GM19043 (cell line): ENCODE results near the gene ANTXRL.
"Not testable (repeated sequence)": the region's sequence is repeated elsewhere in the genome, so short reads cannot be mapped to it uniquely, and the experiment has no call there.

Experiments
- ATAC-seq: cut with Tn5 transposase; IDR thresholded peaks from one replicate; pipeline ENCODE4 v1.9.1; 2021; ENCODE audit warnings: low read depth; ENCODE audit not compliant: unreplicated experiment

ANTXRL gene

DNA sequence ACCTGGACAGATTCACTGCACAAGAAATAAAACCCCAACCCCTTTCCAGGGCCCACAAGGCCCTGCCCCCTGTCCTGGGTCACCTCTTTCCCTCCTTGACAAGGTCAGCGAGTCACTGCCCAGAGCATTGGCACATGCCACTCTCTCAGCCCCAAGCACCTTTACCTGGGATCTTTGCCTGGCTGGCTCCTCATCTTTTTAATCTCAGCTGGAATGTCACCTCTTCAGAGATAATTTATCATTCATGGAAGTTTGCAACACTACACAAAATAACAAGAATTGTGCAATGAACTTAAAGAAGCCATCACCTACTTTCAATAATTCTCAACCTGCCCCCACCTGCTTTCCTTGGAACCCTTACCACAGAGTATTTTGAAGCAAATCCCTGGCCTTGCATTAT is 19.2 kb downstream of the ANTXRL start:
- ATAC-seq = no peak

DNA sequence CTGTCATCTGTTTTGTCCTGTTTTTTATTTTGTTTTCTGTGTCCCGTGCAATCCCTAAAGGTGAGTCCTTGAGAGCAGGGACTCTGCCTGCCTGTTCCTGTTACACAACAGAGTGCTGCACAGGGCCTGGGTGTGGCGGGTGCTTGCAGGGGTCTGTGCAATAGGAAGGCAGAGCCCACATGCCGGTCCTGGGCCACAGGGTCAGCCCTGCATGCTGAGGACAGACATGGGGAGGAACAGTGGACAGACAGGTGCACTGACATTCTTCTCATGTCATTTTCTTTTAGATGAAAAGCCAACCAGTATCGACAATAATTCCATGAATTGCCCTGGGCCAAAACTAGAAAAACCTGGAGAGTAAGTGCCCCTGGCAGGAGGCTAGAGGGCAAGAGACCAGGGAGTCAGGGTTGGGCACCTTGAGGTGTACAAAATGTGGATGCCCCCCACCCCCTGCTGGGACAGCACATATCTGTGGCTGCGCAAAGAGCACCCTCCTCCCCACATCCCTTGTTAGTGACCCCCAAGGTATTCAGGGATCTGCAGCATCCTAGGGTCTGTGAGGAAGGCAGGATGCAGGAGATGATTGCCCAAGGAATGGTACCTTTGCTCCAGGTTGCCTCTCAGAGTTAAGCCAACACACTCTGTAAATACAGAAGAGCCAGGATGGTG is 19.9 kb downstream of the ANTXRL start:
- ATAC-seq = no peak

DNA sequence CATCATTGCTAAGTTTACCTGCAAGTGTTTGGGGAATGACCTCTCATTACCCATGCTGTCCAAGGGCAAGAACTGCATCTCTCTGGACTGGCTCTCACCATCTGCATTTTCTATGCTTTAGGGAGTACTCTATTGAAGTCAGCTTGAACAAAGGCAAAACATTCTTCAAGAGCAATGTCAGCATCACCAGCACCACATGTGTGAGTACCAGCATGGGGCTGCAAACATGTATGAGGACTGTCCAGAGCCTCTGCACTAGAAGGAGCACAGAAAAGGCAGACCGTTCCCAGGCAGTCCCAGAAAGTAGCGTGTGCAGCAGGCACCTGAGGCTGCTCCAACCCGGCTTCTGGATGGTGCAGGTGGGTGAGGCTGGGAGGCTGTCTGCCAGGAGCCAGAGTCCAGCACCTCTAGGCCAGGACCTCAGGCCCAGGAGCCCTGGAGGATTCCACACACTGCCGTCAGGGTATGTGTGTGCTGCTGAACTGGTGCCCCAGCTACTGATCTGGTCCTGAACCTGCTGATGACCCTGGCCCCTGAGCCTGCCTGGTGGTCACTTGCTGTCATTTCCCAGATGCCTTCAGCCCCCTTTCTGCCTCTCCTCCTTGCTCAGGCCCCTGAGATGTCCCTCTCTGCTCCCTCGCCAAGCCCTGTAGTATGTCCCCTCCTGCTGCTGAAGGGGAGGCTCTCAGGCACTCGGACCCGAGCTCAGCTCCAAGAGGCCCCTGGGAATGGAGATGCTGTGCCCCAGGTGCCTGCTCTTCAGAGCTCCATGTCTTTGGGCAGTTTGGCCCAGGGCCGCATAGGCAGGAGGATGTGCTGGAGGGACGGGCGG is 20.7 kb downstream of the ANTXRL start:
- no peak for ATAC-seq

DNA sequence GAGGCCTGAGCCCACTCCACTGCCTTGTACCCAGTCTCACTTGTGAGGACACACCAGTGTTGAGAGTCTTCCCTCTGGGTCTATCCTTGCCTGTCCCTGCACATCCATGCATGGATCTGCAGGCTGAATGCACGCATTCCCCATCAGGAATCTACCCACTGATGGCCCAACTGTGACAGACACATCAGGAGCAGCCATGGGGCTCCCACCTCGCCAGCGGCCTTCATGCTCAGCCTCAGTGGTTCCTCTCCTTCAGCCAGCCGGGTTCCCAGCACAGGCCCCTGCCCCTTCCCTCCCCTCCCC is 21.3 kb downstream of the ANTXRL start:
- no peak for ATAC-seq

DNA sequence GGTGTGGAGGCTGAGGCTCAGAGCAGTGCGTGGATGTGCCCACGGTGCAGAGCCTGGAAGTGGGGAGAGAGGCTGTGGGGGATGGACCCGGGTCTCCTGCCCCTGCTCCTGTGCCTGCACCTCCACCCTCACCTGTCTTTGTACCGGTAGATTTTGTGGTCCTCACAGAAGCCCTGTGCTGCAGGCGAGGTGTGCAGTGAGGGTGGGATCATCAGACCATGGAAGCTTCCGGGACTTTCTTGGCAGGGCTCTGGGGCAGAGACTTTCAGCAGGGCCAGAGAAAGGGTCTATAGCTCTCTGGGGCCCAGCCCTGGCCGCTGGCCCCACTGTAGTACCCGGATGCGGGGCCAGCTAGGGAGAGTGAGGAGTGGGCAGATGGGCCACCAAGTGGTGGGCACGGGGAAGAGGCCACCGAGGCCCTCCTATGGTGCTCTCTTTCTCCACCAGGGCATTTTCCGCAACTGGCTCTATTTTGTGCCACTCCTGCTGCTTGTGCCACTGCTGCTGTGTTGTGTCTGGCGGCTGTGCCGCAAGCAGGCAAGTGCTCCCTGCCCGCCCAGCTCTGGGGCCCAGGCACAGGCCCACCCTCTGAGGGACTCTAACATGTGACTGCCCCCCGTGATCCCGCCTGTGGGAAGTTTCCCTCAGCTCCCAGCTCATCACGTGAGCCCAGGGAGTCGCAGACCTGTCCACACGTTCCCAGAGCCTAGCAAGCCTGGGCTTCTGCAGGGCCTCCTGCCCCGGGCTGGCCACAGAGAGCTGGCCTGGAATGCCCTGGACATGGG is 22.1 kb downstream of the ANTXRL start:
- ATAC-seq = no peak

DNA sequence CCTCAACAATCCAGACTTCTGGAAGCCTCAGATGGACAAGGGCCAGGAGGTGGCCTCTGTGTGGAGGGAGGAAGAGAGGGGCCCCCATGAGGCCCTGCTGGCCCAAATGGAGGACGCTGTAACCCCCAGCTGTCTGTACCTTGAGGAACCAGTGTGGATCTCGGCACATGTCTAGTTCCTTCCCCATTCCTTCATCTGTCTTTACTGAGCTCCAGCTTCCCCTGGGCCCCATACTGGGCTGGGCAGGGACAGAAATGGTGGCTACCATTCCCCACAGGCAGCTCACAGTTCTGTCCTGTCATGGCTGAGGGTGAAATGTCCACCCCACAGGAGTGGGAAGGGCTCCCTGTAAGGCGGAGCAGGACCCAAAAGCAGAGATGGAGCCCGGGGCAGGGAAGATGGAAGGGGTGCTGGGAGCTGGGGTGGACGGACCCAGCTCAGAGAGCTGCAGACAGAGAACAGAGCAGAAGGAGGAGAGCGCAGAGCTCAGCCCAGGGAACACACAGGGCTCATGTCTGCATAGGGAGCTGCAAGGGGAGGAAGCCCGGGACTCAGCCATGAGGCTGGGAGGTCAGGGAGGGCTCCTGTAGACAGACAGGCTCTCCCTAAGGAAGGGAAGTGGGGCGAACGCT is 22.8 kb downstream of the ANTXRL start:
- no peak for ATAC-seq

DNA sequence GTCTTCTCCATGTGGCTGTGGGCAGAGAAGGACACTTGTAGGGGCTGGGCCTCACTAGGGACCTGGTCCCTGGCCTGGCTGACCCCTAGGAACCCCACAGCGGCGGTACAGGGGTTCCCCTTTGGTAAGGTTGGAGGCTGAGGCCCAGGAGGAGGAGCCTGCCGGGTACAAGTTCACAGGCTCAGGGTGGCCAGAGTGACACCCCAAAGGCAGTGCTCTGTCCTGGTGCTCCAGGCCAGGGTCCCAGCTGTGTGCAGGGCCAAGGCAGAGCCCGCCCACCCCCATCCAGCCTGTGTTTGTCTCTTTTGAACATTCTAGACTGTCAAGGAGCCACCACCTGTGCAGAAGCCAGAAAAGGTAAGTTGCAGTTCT is 23.3 kb downstream of the ANTXRL start:
- no peak for ATAC-seq

DNA sequence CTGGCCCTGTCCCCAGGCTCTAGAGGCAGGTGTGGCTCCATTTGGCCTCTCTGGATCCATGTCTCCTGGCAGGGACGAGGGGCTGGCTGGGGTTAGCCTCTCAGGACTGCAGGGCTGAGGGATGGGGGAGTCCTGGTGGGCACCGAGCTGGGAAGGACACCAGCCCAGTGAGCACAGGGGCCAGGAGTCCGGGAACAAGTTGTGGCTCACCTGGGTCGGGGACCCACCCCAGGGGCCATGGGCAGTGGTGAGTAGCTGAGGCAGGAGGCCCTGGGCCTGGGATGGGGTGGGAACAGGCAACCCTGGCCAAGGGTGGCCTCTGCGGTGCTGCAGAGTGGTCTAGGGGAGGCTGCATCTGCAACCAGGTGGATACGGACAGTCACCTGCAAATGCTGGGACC is 24.1 kb downstream of the ANTXRL start:
- no peak for ATAC-seq

DNA sequence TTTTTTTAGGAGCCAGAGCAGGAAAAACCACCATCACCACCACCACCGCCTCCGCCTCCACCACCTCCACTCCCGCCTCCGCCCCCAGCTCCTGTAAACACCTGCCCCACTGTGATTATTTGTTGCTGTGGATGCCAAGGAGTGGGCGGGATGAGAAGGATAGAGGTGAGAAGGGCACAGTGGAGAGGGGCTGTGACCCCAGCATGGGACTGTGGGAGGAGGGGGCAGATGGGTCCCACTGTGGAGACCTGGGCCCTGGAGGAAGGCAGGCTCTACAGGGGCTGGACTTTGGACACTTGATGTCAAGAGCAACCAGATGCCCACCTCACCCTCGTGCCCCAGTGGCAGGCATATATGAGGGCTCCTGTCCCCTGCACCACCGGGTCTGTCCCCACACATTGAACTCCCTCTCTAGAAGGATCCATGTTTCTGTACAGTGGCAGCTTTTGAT is 24.7 kb downstream of the ANTXRL start:
- ATAC-seq = no peak

DNA sequence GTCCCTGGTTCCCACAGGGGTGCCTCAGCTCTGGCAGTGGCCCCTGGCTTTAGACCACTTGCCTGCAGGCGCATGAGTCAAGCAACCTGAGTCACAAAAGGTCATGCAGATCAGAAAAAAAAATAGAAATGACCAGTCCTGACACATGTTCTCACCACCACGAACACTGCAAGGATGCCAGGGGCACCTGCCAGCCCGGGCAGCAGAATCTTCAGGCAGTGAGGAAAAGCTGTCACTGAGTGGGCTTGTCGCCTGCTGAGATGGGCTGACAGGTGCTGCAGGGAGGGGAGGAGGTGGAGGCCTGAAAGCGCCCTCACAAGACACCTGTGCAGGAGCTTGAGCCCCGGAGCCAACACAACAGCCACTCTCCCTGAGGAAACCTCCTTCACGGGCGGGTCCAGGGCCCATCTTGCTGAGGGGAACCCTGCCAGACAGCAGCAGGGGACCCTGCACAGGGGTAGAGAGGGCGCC is 25.2 kb downstream of the ANTXRL start:
- ATAC-seq = not testable (repeated sequence)

DNA sequence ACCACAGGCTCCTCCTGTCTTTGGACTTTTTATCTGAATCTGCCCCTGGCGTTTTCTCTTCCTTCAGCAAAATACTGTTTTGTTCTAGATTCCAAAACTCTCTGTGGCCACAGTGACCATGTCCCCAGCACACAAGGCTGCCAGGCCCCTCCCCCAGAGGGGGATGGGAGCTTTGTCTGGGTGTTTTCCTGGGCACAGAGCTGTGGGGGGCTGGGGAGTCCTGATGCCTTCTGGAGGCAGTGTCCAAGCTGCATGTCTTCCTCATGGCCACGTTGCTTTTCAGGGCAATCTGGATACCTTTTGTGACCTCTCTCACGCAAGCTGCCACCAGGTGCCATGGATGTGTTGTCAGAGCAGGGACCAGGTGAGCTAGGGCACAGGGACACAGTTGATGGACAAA is 26.2 kb downstream of the ANTXRL start:
- ATAC-seq = no peak

DNA sequence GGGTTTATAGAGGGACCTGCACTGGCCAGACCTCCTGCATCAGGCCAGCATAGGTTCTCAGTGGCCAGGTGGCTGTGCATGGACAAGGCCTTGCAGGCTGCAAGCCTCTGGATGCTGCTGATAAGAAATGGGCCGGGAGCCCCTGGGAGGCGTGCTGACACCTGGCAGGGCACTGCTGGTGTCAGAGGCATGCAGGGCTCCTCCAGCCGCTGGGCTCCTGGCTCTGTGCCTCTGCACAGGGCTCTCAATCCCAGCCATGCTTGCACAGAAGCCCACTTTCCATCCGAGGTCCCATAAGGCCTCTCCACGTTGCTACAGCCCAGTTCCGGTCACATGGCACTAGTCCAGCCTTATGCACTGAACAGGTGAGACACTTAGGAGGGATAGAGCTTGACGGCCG is 27.3 kb downstream of the ANTXRL start:
- no peak for ATAC-seq

DNA sequence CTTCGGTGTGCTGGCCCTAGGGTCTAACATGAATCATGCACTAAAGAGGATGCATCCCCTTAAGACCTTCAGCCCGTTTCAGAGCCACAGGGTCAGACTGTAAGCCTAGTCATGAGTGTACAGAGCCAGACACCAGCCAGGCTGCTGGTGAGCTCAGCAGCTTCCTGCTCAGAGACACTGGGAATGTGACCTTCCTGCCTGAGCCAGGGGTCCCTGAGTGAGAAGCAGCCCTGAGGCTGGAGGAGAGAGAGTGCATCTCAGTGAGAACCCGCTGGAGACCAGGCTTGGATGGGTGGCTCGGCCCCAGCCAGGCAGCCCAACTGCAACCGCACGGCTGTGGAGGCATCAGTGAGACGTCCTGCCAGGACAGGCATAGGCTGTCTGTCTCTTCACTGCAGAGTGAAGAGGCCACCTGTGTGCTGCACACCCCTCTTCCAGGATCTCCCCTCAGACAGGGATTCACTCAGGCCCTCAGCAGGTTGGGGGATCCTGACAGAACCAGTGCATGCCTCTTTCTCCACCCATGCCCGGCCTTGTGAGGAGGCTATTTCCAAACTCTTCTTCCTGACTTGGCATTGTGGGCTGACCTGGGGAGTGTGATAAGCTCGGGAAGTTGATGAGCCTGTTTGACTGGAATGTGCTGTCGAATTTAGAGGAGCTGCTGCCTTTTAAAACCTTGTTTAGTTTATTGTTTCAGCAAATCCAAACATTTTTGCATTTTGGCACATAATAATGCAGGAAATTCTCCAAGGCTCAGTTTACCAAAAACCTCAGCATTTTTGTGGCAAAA is 28.5 kb downstream of the ANTXRL start:
- ATAC-seq = not testable (repeated sequence)

DNA sequence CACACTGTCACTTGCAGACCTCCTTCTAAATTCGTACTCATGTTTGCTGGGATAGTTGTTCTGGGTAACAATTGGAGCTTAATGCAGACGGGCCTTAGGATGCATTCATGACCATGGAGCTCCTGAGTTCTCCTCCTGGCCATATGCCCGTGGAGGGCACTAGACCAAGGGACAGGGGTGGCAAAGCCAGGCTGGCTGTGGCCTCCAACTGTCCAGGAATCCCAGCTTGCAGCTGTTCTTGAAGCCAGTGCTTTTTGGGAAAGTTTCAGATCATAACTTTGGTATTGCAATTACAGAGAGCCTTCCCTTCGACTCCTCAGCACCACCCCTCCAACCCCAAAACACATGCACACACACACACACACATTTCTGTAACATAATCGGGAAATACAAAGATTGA is 30.6 kb downstream of the ANTXRL start:
- ATAC-seq = no peak

DNA sequence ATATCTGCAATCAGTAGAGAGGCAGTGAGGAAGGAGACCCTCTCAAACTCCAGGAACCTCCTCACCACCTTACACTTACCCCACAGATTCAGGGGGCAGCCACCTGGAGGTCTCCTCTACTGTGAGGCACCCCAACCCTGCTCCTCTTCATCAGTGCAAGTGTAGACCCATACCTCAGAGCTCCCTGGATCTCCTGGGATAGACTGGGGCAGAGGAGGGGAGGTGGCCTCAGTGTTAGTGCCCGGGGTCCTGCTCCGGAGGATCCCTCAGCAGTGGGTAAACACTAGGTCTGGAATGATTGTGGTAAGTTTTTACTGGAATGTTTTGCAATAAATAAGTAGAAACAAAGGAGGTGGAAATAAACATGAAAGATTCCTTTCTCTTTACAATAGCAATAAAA is 31.1 kb downstream of the ANTXRL start:
- no peak for ATAC-seq

DNA sequence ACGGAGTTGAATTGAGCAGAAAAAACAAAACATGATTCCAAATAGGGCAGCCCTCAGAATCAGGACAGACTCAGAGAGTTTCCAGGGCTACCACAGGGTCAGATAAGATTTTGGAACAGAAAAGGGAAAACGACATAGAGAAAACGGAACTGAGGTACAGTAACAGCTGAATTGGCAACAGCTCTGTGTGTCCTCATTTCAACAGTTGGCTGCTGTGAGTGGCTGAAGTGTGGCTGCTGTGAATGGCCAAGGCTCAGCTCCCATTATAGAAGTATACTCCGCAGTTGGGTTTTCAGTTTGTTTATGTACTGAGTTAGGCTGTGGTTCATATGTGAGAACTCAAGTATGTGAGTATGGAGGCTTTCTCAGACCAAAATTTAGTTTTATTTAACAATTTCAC is 32.0 kb downstream of the ANTXRL start:
- no peak for ATAC-seq

DNA sequence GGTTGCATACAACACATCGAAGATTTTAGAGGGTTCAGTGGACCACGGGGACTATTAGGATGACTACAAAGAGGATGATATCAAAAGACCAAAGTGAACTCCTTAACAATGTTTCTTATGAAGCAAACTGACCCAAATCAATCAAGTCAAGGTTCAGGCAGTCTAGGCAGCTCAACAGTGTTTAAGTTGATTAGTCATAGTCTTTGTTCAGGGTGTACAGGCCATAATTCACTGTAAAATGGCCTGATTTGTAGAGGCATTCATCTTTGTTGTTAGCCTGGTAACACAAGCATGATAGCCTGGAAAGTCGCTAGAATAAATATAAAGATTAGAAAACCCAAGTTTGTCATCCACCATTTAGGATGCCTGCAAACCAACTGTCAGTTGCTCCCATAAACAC is 32.6 kb downstream of the ANTXRL start:
- ATAC-seq = no peak

DNA sequence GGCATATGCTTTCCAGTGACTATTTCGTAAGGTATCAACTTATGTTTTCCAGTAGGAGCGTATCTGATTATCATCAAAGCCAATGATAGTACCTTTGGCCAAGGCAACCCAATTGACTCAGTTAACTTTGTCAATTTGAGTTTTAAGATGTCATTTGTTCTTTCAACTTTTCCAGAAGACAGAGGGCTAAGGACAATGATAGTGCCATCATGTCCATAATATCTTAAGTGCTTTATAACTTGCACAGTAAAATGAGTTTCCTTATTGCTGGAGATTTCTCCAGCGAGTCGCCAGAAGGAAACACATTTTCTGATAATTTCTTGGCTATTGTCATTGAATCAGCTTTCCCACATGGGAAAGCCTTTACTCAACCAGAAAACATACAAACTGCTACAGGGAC is 35.0 kb downstream of the ANTXRL start:
- no peak for ATAC-seq

DNA sequence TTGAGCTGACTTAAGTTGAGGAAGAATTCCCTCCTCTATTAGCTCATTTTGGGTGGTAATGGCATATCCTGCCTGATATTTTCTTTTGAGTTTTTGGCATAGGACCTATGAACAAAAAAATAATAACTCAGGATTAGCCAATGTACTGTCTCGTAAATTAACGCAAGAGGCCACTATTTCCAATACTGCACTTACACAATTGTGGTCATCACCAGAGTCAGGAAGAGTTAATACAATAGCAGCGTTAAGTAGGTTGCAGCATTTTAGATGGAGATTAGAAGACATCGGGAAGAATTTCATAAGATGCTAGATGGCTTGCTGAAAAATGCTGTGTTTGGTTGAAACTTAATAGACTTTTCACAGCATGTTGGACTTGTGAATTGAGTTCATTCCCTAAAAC is 36.4 kb downstream of the ANTXRL start:
- ATAC-seq = no peak

DNA sequence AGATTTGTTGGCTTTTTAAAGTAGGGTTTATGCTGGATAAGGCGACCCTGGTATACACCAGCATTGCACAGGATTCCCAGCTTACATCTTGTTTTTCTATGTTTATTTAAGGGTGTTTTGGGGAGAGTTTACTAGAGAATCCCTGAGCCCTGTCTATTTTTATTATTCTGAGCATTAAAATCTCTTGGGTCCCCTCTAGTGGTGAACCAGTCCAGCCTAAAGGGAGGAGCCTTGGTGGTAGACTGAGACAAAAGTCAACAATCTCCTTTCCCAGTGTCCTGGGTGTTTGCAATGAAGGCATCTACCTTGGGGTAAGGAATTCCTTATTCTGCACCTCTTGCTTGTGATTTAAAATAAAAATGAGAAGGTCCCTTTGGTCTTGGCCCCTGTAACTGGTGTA is 38.2 kb downstream of the ANTXRL start:
- no peak for ATAC-seq
